Glomerular endothelial cell (primary cell): ENCODE data around the gene WDR93. TPM values are rescaled to one million over a fixed set of nuclear protein-coding genes. Genes with fewer than 3 reads are reported as not detected.

Experiments used
- DNase-seq: peaks from one replicate; pipeline ENCODE4 v3.0.0-alpha.2; 2011; ENCODE audit warnings: low read depth, low spot score; ENCODE audit errors: extremely low read depth
- total RNA-seq: library from RNA; depleted of rRNA; stranded (reverse); fragments of >200 nt; gene quantifications from 2 replicates; pipeline ENCODE4 v1.2.3, GENCODE V29; 2015

WDR93 gene
- total RNA-seq, 1 donor from 2014 or later: not detected

DNA sequence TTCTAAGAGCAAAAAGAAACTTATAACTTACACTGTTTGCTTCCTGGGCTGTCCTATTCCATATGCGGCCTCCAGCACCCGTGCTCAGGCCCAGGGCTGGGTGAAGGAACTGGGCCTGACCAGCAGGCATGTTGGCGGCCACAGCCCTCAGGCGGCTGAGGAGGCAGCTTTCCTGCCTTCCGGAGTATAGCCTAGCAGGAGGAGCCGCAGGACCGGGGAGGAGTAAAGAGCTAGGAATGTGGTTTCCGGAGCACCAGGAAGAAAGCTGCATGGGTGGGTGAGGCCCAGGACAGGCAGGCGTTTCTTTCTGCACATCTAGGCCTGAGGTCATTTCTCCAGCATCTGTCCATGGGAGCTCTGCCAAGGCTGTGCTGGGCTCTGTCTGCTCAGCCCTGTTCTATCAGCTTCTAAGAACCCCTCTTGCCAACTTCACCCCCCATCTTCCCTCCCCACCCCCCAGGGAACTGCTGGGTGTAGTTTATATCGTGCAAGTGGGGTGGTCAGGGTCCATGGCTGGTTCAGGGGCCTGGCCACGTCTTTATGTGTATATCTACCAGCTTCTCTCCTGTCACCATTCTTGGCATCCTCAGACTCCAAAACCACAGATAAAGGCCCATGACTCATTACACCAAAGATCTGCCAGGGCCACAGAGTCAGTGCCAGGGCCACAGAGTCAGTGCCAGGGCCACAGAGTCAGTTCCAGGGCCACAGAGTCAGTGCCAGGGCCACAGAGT, 27.6 kb upstream of the WDR93 start:
- DNase-seq: peak; percentile 37

DNA sequence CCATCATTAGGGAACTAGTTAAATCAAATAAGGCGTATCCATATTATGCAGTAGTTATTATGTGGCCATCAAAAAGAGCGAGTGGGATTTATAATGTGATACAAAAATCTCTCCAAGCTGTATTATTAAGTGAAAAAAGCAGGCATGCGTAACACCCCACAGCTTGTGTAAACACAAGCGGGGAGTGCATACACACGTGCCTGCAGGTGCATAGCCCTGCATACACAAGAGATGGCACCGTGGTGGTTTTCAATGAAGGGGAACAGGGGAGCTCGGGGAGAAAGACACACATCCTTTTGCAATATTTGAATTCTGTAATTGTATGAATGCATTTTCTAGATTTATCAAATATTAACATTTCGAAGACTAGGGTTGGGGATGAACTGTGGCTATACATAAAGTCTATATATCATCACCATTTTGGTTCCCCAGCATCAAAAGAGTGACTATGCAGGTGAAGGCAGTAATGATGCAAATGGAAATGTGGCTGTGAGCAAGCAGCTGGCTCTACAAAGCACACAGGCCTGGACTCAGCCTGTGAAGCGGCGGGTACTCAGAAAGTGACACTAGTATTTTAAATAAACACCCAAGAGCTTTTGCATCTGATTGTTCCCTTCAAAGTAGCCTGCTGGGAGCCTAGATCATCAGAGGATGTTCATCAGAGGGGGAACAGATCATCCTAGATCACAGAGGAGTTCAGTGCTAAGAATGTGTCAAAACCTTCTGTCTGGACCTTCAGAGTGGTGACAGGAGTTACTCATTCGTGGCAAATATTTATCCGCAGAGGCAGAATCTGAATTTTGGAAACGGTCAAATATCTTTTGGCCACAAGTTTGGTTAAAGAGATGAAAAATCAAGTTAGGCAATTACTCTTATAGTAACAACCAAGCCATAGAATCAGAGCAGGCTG, 25.9 kb upstream of the WDR93 start:
- DNase-seq: no peak

GRCh38 chr15:89665449-89666181, 25.0 kb upstream of the WDR93 start:
- DNase-seq: no peak

GRCh38 chr15:89666184-89666857, 24.3 kb upstream of the WDR93 start:
- no peak for DNase-seq

DNA sequence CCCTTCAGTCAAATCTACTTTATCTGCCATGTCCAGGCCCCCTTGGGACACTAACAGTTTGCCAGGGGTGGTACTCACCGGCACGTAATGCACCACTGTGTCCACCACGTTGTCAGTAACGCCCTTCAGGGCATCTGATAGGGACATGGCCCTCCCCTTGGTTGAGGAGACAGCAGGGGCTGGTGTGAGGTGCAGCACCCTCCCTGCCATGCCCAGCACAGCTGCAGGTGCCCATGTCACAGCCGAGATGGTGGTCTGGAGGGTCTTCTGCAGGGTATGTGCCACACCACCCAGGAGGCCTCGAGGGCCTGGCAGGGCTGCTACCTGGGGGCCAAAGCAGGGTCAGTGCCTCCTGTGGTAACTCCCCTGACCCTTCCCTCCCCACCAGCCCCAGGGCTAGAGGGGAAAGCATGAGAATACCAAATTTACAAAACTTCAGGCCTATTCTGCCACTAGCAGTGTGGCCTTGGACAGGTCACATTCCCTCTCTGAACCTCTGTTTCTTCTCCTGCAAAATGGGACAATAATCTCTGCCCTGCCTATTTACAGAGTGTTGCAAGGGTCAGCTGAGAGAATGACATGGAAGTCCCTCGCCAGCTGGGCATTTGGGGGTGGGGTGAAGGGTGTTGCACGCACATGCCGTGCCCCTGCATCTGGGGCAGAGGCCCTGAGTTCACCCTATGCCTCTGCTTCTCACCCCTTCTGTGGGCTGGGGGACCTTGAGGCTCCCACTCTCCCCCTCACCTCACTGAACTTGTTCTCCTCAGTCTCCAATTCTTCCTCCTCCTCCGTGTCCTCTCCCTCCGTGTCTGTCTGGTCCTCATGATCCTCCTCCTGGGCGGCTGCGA, 23.5 kb upstream of the WDR93 start:
- DNase-seq: no peak

DNA sequence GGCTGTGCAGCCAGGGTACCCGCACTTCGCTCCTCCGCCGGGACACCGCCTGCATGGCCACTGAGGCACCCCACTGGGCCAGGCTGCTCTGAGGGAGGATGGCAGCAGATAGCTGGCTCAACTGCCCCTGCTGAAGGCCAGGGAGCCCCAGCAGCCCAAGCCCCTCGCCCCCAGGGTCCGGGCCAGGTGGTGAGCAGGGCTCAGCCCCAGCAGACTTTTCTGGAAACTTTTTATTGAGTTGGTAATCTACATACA, 23.0 kb upstream of the WDR93 start:
- DNase-seq: no peak

DNA sequence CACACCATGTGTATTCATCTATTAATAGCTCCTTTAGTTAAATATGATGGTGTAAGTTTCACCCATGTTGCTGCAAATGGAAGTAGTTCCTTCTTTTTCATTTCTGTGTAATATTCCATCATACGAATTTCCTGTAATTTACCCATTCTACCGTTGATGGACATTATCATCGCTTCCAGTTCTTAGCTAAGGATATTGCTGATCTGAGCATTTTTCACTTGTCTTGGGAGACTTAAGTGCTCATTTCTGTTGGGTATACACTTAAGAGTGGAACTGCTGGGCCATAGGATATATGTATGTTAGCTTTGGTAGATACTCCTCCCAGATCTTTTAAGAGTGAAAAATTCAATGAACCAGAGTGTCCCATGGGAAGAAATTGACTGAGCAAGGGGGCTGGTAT, 22.4 kb upstream of the WDR93 start:
- no peak for DNase-seq

DNA sequence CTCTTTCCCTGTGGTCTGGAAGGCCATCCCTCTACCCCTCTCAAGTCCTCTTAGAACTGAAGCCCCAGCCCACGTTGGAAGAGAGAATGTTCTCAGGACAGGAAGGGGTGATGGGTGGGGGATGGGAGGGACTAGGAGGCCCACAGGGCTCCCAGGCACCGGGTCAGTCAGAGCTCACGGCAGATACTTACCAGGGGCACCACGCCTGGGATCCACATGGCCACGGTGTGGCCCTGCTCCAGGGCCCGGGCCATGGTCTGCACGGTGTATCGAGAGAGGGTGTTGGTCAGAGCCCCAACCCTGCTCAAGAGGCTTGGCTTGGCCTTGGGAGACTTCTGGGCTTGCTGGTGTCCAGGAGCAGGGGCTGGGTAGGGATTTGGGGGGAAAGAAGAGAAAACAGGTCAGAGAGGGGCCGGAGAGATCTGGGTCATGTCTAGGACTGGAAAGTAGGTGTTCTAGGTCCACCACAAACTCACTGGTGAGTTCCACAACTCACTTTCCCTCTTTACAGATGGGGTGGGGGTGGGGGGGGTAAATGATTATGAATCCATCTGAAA, 21.2 kb upstream of the WDR93 start:
- DNase-seq: no peak

DNA sequence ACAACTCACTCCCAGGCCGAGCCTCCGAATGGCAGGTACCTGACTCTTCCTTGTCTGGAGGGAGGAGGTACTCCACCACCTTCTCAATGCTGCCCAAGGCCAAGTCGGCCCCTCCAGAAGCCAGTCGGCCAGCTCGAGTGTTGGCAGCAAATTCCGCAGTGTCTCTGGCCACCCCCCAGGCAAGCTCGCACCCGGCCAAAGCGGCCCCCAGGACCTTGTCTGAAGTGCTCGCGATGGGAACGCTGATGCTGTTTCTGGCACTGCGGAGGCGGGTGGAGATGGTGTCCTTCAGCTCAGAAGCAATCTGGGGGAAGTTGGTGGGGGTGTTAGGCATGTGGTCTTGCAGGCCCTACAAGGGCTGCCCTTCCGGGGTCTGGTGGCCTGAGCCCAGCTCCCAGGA, 20.7 kb upstream of the WDR93 start:
- no peak for DNase-seq

DNA sequence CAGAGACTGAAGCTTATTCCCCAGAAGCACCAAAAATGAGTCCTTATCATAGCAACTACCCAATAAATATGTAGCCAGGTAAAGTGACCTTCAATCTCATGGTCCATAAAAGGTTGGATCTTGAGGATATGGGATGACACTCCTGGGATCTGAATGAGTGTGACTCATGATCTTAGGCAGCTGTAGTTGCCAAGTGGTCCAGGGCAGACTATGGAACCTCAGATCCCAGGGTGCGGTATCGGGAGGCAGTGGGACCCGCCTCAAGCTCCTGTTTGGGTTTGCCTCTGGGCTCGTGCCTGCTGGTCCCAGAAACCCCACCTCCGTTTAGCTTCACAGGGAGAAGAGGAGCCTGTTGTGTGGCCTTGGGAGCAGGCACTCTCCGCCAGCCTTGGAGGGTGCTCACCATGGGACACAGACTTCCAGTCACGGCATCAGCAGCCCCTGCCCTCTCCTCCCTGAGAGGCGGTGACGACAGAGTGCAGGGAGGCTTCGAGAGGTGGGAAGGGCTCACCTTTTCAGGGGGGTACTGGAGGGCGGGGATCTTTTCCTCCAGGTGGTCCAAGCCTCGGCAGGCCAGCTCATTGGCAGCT, 19.5 kb upstream of the WDR93 start:
- no peak for DNase-seq

- no peak for DNase-seq
Observed at GRCh38 chr15:89671687-89672086, 18.9 kb upstream of the WDR93 start.

DNA sequence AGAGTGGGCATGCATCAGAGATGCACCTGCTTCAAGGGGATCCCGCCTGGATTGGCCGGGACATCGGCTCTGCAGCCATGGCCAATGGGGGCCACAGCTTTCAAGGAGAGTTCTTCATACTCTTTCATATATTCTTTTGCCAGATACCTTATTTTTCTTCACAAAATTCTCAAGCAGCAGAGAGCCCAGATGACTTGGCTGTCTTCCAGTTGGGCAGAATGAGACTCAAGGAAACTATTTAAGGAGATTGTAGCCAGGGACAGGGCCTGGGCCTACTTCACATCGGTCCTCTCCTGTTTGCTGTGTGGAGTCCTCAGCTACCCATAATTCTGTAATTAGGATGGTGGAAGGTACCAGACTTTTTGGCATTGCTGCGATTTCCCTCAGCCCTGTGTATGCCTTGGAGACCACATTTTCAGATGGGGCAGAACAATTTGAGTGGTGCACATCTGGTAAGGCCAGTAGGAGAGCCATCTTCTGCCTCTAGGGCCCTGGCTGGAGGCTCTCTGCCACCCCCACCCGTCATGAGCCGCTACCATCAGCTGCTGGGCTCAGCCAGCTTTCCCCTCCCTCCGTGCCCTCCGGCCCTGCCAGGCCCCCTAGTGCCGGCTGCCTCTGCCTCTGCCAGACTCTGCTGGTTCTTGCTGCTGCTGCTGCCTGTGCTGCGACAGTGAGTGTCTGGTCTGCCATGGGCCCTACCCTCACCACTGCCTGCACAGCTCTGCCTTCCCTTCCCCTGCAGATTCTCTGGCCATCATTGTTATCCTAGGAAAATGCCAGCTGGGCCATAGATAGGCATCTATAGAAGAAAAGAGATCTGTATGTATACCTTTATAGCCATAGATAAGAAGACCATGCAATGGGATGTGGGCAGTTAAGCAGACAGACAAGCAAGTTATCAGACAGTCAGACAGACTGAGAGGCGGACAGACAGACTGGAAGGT, 18.1 kb upstream of the WDR93 start:
- no peak for DNase-seq

DNA sequence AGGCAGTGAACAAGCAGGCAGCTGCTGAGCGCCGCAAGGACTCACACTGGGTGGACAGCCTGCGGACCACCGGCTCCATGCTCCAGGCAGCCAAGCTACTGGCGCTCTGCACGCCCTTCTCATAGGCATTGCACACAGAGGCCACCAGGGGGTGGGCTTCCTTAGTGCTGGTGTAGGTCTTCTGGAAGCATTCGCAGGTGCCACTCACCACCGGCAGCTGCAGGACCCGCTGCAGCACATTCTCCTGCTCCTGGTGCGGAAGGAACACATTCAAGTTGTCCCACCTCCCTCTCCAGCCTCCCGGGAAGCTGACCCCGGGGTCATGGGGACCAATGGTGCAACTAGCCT, 17.5 kb upstream of the WDR93 start:
- no peak for DNase-seq

DNA sequence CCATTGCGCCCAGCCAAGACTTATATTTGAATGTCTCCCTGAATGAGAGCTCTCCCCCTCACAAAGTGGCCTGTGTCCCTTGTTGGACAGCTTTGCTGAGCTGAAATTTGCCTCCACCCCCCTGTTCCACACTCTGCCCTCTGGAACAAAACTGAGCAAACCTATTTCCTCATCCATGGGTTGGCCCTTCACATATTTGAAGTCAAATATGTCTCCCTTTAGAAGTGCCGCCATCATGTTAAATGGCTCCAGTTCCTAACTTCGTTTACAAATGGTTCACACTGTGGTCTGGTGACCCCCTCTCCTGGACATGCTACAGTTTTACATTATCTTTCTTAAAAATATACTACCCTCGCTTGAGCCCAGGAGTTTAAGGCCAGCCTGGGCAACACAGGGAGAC, 16.1 kb upstream of the WDR93 start:
- no peak for DNase-seq

DNA sequence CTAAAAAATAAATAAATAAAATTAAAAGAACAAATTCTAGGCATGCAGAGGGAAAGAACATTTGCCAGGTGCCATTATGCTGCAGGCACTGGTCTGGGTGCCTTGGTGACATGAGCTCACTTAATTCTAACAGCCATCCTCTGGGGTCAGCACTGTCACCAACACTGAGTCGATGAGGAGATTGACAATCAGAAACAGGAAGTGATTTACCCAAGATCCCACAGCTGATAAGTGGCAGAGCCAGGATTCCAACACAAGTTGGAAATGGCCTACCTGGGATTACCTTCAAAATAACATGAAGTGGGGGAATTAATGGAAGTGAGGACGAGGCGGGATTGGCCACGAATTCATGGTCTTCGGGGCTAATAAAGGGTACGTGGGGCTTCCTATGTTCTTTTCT, 15.0 kb upstream of the WDR93 start:
- DNase-seq: no peak

DNA sequence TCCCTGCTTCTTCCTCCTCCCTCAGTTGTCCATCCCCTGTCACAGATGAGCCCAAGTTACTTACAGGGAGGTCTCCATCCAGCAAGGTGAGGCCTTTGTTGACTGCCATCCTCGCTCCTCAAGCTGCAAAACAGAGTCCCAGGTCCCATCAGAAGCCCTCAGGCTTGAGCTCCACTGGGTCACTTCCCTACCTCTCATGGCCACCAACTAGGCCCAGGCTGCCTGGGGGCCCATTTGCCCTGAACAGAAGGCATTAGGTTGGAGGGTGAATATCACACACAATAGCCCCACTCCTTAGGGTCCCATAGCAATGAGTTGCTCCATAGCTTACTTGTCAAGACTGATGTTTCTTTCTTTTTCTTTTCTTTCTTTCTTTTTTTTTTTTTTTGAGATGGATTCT, 13.2 kb upstream of the WDR93 start:
- no peak for DNase-seq

DNA sequence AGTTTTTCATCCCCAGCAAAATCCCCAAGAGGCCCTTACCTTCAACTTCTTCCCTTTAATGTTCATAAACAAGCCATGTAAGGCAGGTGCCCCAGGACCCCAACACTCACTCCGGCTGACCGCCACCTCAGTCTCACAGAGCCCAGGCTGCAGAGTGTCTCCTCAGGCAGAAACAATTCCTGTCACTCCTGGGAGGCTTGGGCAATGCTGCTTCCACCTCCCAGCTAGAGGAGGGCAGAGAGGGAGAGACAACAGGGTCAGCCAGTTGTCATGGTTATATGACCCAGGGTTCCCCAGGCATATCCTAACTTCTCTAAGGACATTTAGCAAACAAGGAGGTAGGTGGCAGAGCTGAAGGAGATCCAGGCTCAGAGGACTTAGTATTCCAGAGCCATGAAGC, 11.4 kb upstream of the WDR93 start, which contains the start of gene PLIN1:
TSS of gene PLIN1 (minus strand) at position 156 of the 400 bp plus-strand sequence. CDS start 1,878 bp downstream, outside the sequence.
- no peak for DNase-seq

DNA sequence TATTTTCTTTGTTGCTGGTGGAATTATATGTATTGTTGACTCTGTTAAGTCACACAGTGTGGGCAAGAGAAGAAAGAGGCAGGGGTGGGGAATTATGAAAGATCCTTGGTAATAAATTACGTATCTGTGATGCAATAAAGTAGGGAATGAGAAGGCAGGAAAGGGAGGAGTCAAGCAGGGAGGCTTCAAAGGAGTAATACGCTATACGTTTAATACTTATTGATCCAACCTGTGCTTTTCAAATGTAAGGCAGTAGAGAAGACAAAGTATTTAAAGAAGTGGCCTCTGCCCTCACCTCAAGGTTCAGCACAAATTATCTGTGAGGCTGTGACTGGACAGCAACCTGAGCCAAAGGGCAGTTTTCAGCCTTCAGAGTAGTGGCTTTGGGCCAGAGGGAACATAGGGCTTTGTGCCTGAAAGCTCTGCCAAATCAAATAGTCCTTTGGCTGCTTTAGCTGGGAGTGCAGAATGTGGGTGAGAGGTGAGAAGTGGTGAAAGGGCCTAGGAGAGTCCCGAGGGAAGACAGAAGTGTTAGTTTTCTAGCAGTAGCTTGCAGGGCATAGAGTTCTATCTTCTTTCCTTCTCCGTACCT, 10.2 kb upstream of the WDR93 start:
- no peak for DNase-seq
